ENCODE results near the gene PHF21A.
"Not testable (repeated sequence)": the region's sequence is repeated elsewhere in the genome, so short reads cannot be mapped to it uniquely, and the experiment has no call there.

PHF21A gene

GRCh38 chr11:45904309-45904915 lies 216.8 kb downstream of the PHF21A start:
- DNase-seq (ENCODE audit: low read depth in 3 of 3): no peak

- DNase-seq (ENCODE audit: low read depth in 3 of 3): no peak
Observed at GRCh38 chr11:45902452-45903380, 218.5 kb downstream of the PHF21A start.

GRCh38 chr11:45901626-45902025 lies 219.6 kb downstream of the PHF21A start:
- no peak for DNase-seq (ENCODE audit: low read depth in 3 of 3)

- DNase-seq (ENCODE audit: low read depth in 3 of 3): no peak
Observed at GRCh38 chr11:45900916-45901617, 220.2 kb downstream of the PHF21A start.

GRCh38 chr11:45900175-45900800 lies 221.0 kb downstream of the PHF21A start:
- DNase-seq (ENCODE audit: low read depth in 3 of 3): not testable (repeated sequence)

- peak; percentile 22 to 65 (median 32) for DNase-seq (ENCODE audit: low read depth in 3 of 3)
Observed at GRCh38 chr11:45899448-45900174, 221.6 kb downstream of the PHF21A start.

GRCh38 chr11:45899086-45899447 lies 222.2 kb downstream of the PHF21A start:
- no peak for DNase-seq (ENCODE audit: low read depth in 3 of 3)

- no peak for DNase-seq (ENCODE audit: low read depth in 3 of 3)
Observed at GRCh38 chr11:45897556-45897955, 223.7 kb downstream of the PHF21A start.

GRCh38 chr11:45896422-45896984 lies 224.8 kb downstream of the PHF21A start:
- no peak for DNase-seq (ENCODE audit: low read depth in 3 of 3)

GRCh38 chr11:45895553-45896259 lies 225.5 kb downstream of the PHF21A start:
- DNase-seq (ENCODE audit: low read depth in 3 of 3): no peak

- no peak for DNase-seq (ENCODE audit: low read depth in 3 of 3)
Observed at GRCh38 chr11:45894555-45895247, 226.6 kb downstream of the PHF21A start.

- DNase-seq (ENCODE audit: low read depth in 3 of 3): no peak
Observed at GRCh38 chr11:45892856-45893255, 228.4 kb downstream of the PHF21A start.

- DNase-seq (ENCODE audit: low read depth in 3 of 3): no peak
Observed at GRCh38 chr11:45890886-45891550, 230.2 kb downstream of the PHF21A start.

GRCh38 chr11:45889966-45890365 lies 231.3 kb downstream of the PHF21A start:
- DNase-seq (ENCODE audit: low read depth in 3 of 3): no peak

- DNase-seq (ENCODE audit: low read depth in 3 of 3): no peak
Observed at GRCh38 chr11:45889555-45889954, 231.7 kb downstream of the PHF21A start.

- no peak for DNase-seq (ENCODE audit: low read depth in 3 of 3)
Observed at GRCh38 chr11:45887587-45887986, 233.7 kb downstream of the PHF21A start.

GRCh38 chr11:45886816-45887520 lies 234.3 kb downstream of the PHF21A start:
- no peak for DNase-seq (ENCODE audit: low read depth in 3 of 3)

GRCh38 chr11:45885921-45886721 lies 235.1 kb downstream of the PHF21A start:
- no peak for DNase-seq (ENCODE audit: low read depth in 3 of 3)

Measured in stimulated activated CD4-positive, alpha-beta T cell treated with anti-CD3 and anti-CD28 coated beads, TNF-alpha, amount 100 ng/mL, for 48 hours (primary cell).